ENCODE results near the gene MGAT1.
A peak's percentile ranks its signal among the peaks of the same experiment; 100 is the strongest.

Gene MGAT1

DNA sequence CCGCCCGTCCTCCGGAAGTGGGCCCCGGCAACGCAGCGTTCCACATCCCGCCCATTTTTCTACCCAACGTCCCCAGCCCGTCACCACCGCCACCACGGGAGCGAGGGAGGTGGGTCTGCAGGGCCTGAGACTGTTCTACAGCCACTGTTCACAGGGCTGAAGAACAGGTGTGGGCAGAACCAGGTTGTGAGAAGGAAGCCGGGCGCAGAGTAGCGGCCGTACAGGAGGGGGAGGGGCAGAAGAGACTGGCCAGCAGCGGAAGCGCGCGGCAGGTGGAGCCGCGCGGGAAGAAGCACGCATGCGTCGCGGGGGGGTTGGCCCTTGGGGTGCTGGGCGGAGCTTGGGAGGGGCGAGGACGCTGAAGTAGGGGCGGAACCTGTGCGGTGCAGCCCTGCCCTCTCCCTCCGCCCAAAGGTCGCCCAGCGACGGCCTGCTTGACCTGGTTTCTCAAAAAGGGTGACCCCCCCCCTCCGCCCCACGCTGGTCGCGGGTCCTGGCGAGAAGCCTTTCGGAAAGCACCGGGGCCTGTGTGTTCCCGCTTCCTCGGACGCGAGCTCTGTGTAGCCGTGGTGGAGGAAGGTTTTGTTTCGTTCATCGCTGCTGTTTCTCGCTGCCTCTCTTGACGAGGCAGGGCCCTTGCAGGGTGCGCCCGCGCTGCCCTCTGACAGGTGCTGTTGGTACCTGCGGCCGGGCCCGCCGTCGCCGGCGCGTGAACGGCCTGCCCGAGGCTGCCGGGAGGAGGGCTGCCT, 7.8 kb upstream of the MGAT1 start:
- Histone ChIP-seq H3K4me1 (ENCODE audit: insufficient read depth, low read length) (peaks cover 22% of the 10 kb centered on the region), H3K27ac (ENCODE audit: low read depth, low read length) (peak overlapping the region; percentile 95)
- WGBS = under 1% methylated on average over 66 of the region's 66 CpGs

GRCh38 chr5:180809403-180810209, 7.0 kb upstream of the MGAT1 start:
- Histone ChIP-seq H3K4me3 (ENCODE audit: low read length) (peak overlapping the region; percentile 75), H3K9ac (ENCODE audit: low read depth, low read length) (peak overlapping the region; percentile 92), H3K9me3 (ENCODE audit: insufficient read depth, low read depth, low read length) (no peaks in the 10 kb centered on the region), H3K27me3 (ENCODE audit: insufficient read depth, low read length) (no peaks in the 10 kb centered on the region), H3K36me3 (ENCODE audit: insufficient read depth, low read length) (peaks cover 6% of the 10 kb centered on the region; the same call in 1 of the 2 replicates), H3K27ac (ENCODE audit: low read depth, low read length) (peak overlapping the region; percentile 95), H3K4me1 (ENCODE audit: insufficient read depth, low read length) (peaks cover 22% of the 10 kb centered on the region)
- WGBS = 6% methylated on average over 38 of the region's 40 CpGs

More for the DNA sequence above, 7.8 kb upstream of the MGAT1 start:
- Histone ChIP-seq H3K9me3 (ENCODE audit: insufficient read depth, low read depth, low read length) (no peaks in the 10 kb centered on the region), H3K4me3 (ENCODE audit: low read length) (peak overlapping the region; percentile 75), H3K36me3 (ENCODE audit: insufficient read depth, low read length) (peaks cover 6% of the 10 kb centered on the region; the same call in 1 of the 2 replicates), H3K27me3 (ENCODE audit: insufficient read depth, low read length) (no peaks in the 10 kb centered on the region), H3K9ac (ENCODE audit: low read depth, low read length) (peak overlapping the region; percentile 92)

- Histone ChIP-seq H3K9ac (ENCODE audit: low read depth, low read length) (no peak overlapping the region), H3K27ac (ENCODE audit: low read depth, low read length) (no peak overlapping the region), H3K36me3 (ENCODE audit: insufficient read depth, low read length) (peaks cover 6% of the 10 kb centered on the region; the same call in 1 of the 2 replicates), H3K9me3 (ENCODE audit: insufficient read depth, low read depth, low read length) (no peaks in the 10 kb centered on the region), H3K4me3 (ENCODE audit: low read length) (peak overlapping the region; percentile 75), H3K27me3 (ENCODE audit: insufficient read depth, low read length) (no peaks in the 10 kb centered on the region), H3K4me1 (ENCODE audit: insufficient read depth, low read length) (peaks cover 26% of the 10 kb centered on the region)
- 88% methylated on average over 4 of the region's 5 CpGs for WGBS
Observed at GRCh38 chr5:180808461-180809000, 5.9 kb upstream of the MGAT1 start.

GRCh38 chr5:180807654-180808414, 5.2 kb upstream of the MGAT1 start:
- Histone ChIP-seq H3K9ac (ENCODE audit: low read depth, low read length) (no peak overlapping the region), H3K4me1 (ENCODE audit: insufficient read depth, low read length) (peaks cover 29% of the 10 kb centered on the region)

DNA sequence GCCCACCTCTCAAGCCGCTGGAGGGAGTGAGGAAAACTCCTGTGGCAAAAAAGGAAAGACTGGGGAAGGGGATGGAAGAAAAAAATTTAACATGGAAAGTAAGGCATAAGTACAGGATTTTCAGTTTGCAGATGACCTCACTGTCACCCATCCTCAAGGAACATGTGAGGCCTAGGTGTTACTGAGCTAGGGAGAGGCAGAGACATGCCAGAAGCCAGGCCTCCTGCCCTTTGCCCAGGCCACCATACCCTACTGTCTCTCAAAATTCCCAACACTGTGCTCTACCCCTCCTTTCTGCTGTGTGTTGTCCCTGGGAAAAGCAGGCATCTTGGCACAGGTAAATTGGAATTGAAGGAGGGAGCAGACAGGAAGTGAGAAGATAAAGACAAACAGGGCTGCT, 4.4 kb upstream of the MGAT1 start:
- peaks cover 6% of the 10 kb centered on the region; the same call in 1 of the 2 replicates for H3K36me3 ChIP-seq (ENCODE audit: insufficient read depth, low read length)
- peaks cover 29% of the 10 kb centered on the region for H3K4me1 ChIP-seq (ENCODE audit: insufficient read depth, low read length)
- H3K9me3 ChIP-seq (ENCODE audit: insufficient read depth, low read depth, low read length) = no peaks in the 10 kb centered on the region
- H3K27ac ChIP-seq (ENCODE audit: low read depth, low read length) = no peak overlapping the region
- 93% methylated on average over 1 of the region's 1 CpG for WGBS
- no peaks in the 10 kb centered on the region for H3K27me3 ChIP-seq (ENCODE audit: insufficient read depth, low read length)
- H3K4me3 ChIP-seq (ENCODE audit: low read length) = no peak overlapping the region
- H3K9ac ChIP-seq (ENCODE audit: low read depth, low read length) = no peak overlapping the region

More at GRCh38 chr5:180807654-180808414, 5.2 kb upstream of the MGAT1 start:
- Histone ChIP-seq H3K4me3 (ENCODE audit: low read length) (peak overlapping the region; percentile 75), H3K27me3 (ENCODE audit: insufficient read depth, low read length) (no peaks in the 10 kb centered on the region), H3K27ac (ENCODE audit: low read depth, low read length) (no peak overlapping the region), H3K9me3 (ENCODE audit: insufficient read depth, low read depth, low read length) (no peaks in the 10 kb centered on the region), H3K36me3 (ENCODE audit: insufficient read depth, low read length) (peaks cover 6% of the 10 kb centered on the region; the same call in 1 of the 2 replicates)
- WGBS = 89% methylated on average over 6 of the region's 6 CpGs

GRCh38 chr5:180806351-180807011, 3.9 kb upstream of the MGAT1 start:
- Histone ChIP-seq H3K4me3 (ENCODE audit: low read length) (no peak overlapping the region), H3K27ac (ENCODE audit: low read depth, low read length) (no peak overlapping the region)
- 92% methylated on average over 9 of the region's 9 CpGs for WGBS

DNA sequence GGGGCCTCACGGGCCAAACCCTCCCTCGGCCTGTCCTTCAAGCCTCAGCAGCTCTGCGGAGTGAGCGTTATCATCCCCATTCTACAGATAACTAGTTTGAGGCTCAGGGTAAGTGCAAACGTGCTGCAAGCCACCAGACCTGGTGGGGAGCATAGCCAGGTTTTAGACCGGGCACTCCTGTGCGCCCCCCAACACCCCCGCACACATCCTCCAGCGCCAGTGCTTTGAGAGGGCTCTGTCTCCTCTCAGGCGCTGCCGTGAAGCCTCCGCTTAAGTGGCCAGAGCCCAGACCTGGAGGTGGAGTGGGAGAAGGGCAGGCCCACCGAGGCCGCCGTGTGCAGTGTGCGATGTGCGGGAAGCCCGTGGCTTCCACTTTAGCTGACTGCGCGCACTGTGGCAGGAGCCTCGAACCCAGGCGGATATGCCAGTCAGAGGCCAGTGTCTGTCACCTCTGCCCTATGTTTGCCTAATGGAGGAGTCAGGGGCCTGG, 1.6 kb upstream of the MGAT1 start:
- Histone ChIP-seq H3K9ac (ENCODE audit: low read depth, low read length) (no peak overlapping the region), H3K27me3 (ENCODE audit: insufficient read depth, low read length) (no peaks in the 10 kb centered on the region), H3K27ac (ENCODE audit: low read depth, low read length) (no peak overlapping the region), H3K4me1 (ENCODE audit: insufficient read depth, low read length) (peaks cover 27% of the 10 kb centered on the region), H3K9me3 (ENCODE audit: insufficient read depth, low read depth, low read length) (no peaks in the 10 kb centered on the region), H3K36me3 (ENCODE audit: insufficient read depth, low read length) (peaks cover 9% of the 10 kb centered on the region), H3K4me3 (ENCODE audit: low read length) (no peak overlapping the region)
- 94% methylated on average over 22 of the region's 22 CpGs for WGBS

More at GRCh38 chr5:180806351-180807011, 3.9 kb upstream of the MGAT1 start:
- Histone ChIP-seq H3K9me3 (ENCODE audit: insufficient read depth, low read depth, low read length) (no peaks in the 10 kb centered on the region), H3K9ac (ENCODE audit: low read depth, low read length) (no peak overlapping the region), H3K36me3 (ENCODE audit: insufficient read depth, low read length) (peaks cover 6% of the 10 kb centered on the region; the same call in 1 of the 2 replicates), H3K27me3 (ENCODE audit: insufficient read depth, low read length) (no peaks in the 10 kb centered on the region), H3K4me1 (ENCODE audit: insufficient read depth, low read length) (peaks cover 31% of the 10 kb centered on the region)

GRCh38 chr5:180803181-180804128, 849 bp upstream of the MGAT1 start:
- Histone ChIP-seq H3K27me3 (ENCODE audit: insufficient read depth, low read length) (no peaks in the 10 kb centered on the region), H3K4me1 (ENCODE audit: insufficient read depth, low read length) (peaks cover 20% of the 10 kb centered on the region), H3K27ac (ENCODE audit: low read depth, low read length) (peak overlapping the region; percentile 91), H3K36me3 (ENCODE audit: insufficient read depth, low read length) (peaks cover 9% of the 10 kb centered on the region), H3K4me3 (ENCODE audit: low read length) (peak overlapping the region; percentile 98), H3K9me3 (ENCODE audit: insufficient read depth, low read depth, low read length) (no peaks in the 10 kb centered on the region), H3K9ac (ENCODE audit: low read depth, low read length) (peak overlapping the region; percentile 65)
- WGBS = 56% methylated on average over 41 of the region's 41 CpGs

DNA sequence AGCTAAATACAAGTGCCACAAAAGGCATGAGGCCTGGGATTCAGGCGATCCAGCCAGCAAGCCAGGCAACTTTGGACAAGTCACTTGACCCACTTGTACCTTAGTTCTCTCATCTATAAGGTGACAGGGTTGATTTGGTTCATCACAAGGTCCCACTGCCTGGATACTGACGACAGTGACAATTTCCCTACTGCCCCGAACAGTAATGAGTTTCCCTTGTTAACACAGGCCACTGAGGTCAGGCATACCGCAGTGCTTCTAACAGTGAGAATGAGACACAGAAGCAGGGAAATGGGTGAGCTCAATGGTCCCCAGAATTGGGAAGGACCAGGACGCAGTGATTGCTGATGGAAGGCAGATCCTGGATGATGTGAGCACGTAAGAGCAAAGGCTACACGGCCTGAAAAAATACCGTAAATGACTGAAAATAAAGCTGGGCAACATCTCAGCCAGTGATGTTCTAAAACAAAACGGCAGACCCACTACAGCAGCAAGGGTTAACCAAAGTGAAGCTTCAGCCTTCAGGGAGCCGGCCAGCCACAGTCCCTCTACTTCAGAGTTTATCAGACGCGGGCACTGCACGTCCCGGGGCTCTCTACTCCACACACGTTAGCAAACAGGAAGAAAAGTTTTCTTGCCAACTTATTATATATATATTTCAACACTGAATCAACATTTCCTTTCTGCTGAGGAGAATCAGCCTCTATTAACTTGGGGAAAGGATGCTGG, 846 bp downstream of the MGAT1 start:
- Histone ChIP-seq H3K9me3 (ENCODE audit: insufficient read depth, low read depth, low read length) (no peaks in the 10 kb centered on the region), H3K4me3 (ENCODE audit: low read length) (peak overlapping the region; percentile 98), H3K36me3 (ENCODE audit: insufficient read depth, low read length) (peaks cover 6% of the 10 kb centered on the region; the same call in 1 of the 2 replicates), H3K27me3 (ENCODE audit: insufficient read depth, low read length) (no peaks in the 10 kb centered on the region), H3K4me1 (ENCODE audit: insufficient read depth, low read length) (peaks cover 14% of the 10 kb centered on the region), H3K9ac (ENCODE audit: low read depth, low read length) (peak overlapping the region; percentile 98; the same call in 1 of the 2 replicates), H3K27ac (ENCODE audit: low read depth, low read length) (no peak overlapping the region)
- 37% methylated on average over 14 of the region's 15 CpGs for WGBS
